ENCODE results near the gene CCDC148.
"Not testable (repeated sequence)": the region's sequence is repeated elsewhere in the genome, so short reads cannot be mapped to it uniquely, and the experiment has no call there.

CCDC148 gene

DNA sequence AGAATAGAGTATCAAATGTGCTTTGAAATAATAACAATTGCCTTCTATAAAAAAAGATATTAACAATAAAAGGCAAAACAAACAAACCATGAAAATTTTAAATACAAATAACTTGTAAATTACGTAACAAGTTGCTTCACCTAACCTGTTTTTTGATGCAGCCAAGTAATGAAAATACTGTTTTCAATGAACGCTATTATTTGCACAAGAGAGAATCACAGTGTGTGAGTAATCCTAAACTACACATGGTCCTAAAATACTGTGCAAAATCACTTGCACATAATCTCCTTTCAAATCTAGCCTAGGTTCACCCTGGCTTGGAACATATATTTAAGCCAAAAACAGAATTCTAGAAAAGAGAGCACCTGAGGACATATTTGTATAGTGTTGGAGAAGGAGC lies 98.9 kb downstream of the CCDC148 start:
- no peaks in the 10 kb centered on the region for H4K20me1 ChIP-seq (ENCODE audit: low read depth, low read length)
- no peaks in the 10 kb centered on the region for H3K9me3 ChIP-seq (ENCODE audit: insufficient read depth, low read length)
- no peak overlapping the region for H3K27ac ChIP-seq (ENCODE audit: low read depth, low read length)
- no peak overlapping the region for H3K4me3 ChIP-seq (ENCODE audit: insufficient read depth, low read length, poor library complexity, severe bottlenecking)
- no peaks in the 10 kb centered on the region for H3K36me3 ChIP-seq (ENCODE audit: low read length)
- no peak overlapping the region for H3K9ac ChIP-seq (ENCODE audit: low read length)
- no peak overlapping the region for H3K4me2 ChIP-seq (ENCODE audit: low read depth, low read length, poor library complexity, severe bottlenecking)
- no peaks in the 10 kb centered on the region for H3K27me3 ChIP-seq (ENCODE audit: low read length)
- no peak overlapping the region for H2AFZ ChIP-seq (ENCODE audit: low read depth, low read length, severe bottlenecking)
- no peaks in the 10 kb centered on the region for H3F3A ChIP-seq (ENCODE audit: insufficient read depth)
- no peaks in the 10 kb centered on the region for H3K9me2 ChIP-seq (replicated peaks; ENCODE audit: insufficient read depth, low read length)
- TF ChIP-seq EZH2phosphoT487 (conservative IDR thresholded peaks at IDR 0.05; ENCODE audit: low read length) (no peak), CTCF (IDR thresholded peaks at IDR 0.05; ENCODE audit: insufficient read depth, low read length, poor library complexity, severe bottlenecking) (no peak)
- H3K79me2 ChIP-seq (ENCODE audit: insufficient read depth, low read length): no peaks in the 10 kb centered on the region

DNA sequence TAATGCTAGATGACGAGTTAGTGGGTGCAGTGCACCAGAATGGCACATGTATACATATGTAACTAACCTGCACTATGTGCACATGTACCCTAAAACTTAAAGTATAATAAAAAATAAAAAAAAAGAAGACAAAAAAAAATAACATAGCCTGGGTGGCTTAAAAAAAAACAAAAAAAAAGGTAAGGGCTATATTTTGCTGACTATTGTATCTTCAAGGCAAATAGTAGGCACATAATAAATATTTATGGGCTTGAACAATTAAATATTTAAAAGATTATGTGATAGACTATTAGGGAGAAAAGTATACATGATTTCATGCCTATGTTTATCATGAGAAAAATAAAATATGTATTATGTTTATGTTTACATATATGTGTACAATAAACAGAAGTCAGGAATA lies 99.4 kb downstream of the CCDC148 start:
- Histone ChIP-seq H3K36me3 (ENCODE audit: low read length) (no peaks in the 10 kb centered on the region), H3K79me2 (ENCODE audit: insufficient read depth, low read length) (no peaks in the 10 kb centered on the region), H3F3A (ENCODE audit: insufficient read depth) (no peaks in the 10 kb centered on the region), H2AFZ (ENCODE audit: low read depth, low read length, severe bottlenecking) (no peak overlapping the region), H3K9ac (ENCODE audit: low read length) (no peak overlapping the region), H3K27me3 (ENCODE audit: low read length) (no peaks in the 10 kb centered on the region), H3K27ac (ENCODE audit: low read depth, low read length) (no peak overlapping the region), H4K20me1 (ENCODE audit: low read depth, low read length) (no peaks in the 10 kb centered on the region), H3K4me3 (ENCODE audit: insufficient read depth, low read length, poor library complexity, severe bottlenecking) (no peak overlapping the region), H3K9me2 (replicated peaks; ENCODE audit: insufficient read depth, low read length) (no peaks in the 10 kb centered on the region), H3K9me3 (ENCODE audit: insufficient read depth, low read length) (no peaks in the 10 kb centered on the region), H3K4me2 (ENCODE audit: low read depth, low read length, poor library complexity, severe bottlenecking) (no peak overlapping the region)
- no peak for TF ChIP-seq EZH2phosphoT487 (conservative IDR thresholded peaks at IDR 0.05; ENCODE audit: low read length)
- no peak for TF ChIP-seq CTCF (IDR thresholded peaks at IDR 0.05; ENCODE audit: insufficient read depth, low read length, poor library complexity, severe bottlenecking)

DNA sequence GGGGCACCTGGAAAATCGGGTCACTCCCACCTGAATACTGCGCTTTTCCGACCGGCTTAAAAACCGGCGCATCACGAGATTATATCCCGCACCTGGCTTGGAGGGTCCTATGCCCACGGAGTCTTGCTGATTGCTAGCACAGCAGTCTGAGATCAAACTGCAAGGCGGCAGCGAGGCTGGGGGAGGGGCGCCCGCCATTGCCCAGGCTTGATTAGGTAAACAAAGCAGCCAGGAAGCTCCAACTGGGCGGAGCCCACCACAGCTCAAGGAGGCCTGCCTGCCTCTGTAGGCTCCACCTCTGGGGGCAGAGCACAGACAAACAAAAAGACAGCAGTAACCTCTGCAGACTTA lies 105.1 kb downstream of the CCDC148 start:
- not testable (repeated sequence) for H3K9me2 ChIP-seq (replicated peaks; ENCODE audit: insufficient read depth, low read length); H3K79me2 ChIP-seq (ENCODE audit: insufficient read depth, low read length); H4K20me1 ChIP-seq (ENCODE audit: low read depth, low read length); H3K27ac ChIP-seq (ENCODE audit: low read depth, low read length); H3K4me3 ChIP-seq (ENCODE audit: insufficient read depth, low read length, poor library complexity, severe bottlenecking); H3F3A ChIP-seq (ENCODE audit: insufficient read depth); H3K4me2 ChIP-seq (ENCODE audit: low read depth, low read length, poor library complexity, severe bottlenecking); H2AFZ ChIP-seq (ENCODE audit: low read depth, low read length, severe bottlenecking); H3K27me3 ChIP-seq (ENCODE audit: low read length); H3K36me3 ChIP-seq (ENCODE audit: low read length); H3K9me3 ChIP-seq (ENCODE audit: insufficient read depth, low read length); H3K9ac ChIP-seq (ENCODE audit: low read length)

- H3K9me3 ChIP-seq (ENCODE audit: insufficient read depth, low read length); H4K20me1 ChIP-seq (ENCODE audit: low read depth, low read length); H3K4me3 ChIP-seq (ENCODE audit: insufficient read depth, low read length, poor library complexity, severe bottlenecking); H3K27me3 ChIP-seq (ENCODE audit: low read length); H2AFZ ChIP-seq (ENCODE audit: low read depth, low read length, severe bottlenecking); H3K27ac ChIP-seq (ENCODE audit: low read depth, low read length); H3K36me3 ChIP-seq (ENCODE audit: low read length); H3F3A ChIP-seq (ENCODE audit: insufficient read depth); H3K79me2 ChIP-seq (ENCODE audit: insufficient read depth, low read length); H3K9me2 ChIP-seq (replicated peaks; ENCODE audit: insufficient read depth, low read length); H3K9ac ChIP-seq (ENCODE audit: low read length); H3K4me2 ChIP-seq (ENCODE audit: low read depth, low read length, poor library complexity, severe bottlenecking): not testable (repeated sequence)
Measured at GRCh38 chr2:158350751-158351465, 105.6 kb downstream of the CCDC148 start.
